NCI-H1092 treated with DMSO at 0.1 percent for 48 hours (cell line): Measurements from ENCODE around the gene HLA-DPB1.
"Not testable (repeated sequence)": the region's sequence is repeated elsewhere in the genome, so short reads cannot be mapped to it uniquely, and the experiment has no call there.

Source experiments
- DNase-seq: peaks from one replicate; lab custom pipeline; 2025; lab: John Stamatoyannopoulos, UW

HLA-DPB1 gene

DNA sequence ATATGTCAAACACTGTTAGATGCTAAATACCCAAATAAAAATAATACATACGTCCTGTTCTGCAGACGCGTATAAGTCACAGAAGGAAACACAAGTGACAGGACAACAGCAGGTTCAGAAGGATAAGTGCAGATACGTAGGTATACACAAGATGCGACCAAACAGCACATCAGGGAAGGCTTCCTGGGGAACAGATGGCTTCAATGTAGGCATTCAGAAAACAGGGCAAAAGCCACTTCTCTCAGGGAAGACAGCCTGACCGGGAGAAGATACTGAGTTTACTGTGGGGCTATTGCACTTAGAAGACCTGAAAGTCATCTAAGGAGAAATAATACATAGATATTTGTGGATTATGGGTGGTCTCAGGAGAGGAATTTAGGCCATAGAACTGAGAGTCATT is 4.2 kb upstream of the HLA-DPB1 start:
- DNase-seq: no peak

DNA sequence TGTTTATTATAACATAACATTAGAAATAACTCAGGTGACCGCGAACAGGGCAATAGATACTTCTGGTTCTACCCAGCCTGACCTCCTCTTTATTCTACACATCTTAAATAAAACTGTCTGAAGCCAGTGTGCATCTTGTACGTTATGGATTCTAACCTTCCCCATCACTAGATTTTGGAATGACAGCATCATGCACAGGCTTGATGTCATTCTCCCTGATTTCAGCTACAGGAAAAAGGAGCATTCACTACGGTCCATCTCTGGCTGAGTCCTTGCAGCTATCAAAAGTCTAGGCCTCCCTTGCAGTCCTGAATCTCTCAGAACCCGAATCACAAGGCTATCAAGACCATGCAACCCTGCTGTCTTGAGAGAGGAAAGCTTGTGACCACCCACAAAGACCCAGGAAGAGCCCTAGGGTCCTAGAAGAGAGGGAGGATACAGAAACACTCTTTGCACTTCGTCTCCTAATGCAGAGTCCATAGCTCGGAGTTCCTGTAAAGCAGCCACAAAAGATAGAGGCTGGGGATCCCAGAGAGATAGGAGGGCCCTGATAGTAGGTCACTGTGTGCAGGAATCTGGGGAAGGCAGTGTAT is 3.2 kb upstream of the HLA-DPB1 start:
- no peak for DNase-seq

GRCh38 chr6:33073431-33073871 is 2.3 kb upstream of the HLA-DPB1 start, which contains the start of gene HLA-DPA1:
TSS of gene HLA-DPA1 (minus strand) at chr6:33073649.
- no peak for DNase-seq

DNA sequence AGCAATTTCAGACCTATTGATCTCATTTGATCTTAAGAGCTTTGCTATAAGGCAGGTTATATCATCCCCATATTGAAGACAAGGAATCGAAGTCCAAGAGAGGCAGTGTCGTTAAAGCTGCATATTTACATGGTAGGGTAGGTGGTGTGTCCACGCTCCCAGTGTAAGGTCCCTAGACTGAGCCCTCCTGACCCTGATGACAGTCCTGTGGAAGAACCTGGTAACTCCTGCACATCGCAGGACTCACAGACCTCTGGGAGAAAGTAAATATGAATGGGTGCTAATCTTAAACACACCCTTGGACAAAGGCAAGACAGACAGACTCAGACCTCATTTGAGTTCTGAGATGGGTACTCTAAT is 602 bp upstream of the HLA-DPB1 start:
- DNase-seq: no peak

DNA sequence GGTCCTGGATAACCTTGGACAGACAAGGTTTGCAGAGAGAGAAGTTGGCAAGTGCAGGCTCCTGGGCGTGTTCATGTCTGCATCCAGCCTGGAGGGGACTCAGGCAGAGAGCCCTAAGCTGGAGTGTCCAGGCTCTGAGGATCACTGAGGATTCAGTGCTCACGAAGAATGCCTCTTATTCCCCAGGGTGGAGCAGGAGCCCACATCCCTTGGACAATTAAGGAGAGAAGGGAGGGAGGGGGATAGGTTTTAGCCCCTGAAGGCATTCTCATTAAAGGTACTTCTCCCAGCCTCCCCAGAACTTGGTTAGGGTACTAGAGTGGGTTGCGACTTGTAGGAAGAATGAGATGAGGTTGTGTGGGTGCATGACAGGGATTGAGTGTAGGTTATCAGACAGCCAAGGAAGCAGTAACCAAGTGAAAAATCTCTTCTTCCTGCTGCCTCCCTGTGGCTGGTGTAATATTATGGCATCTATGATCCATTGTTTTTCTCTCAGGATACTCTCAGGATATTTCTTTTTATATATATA is 680 bp downstream of the HLA-DPB1 start:
- no peak for DNase-seq

DNA sequence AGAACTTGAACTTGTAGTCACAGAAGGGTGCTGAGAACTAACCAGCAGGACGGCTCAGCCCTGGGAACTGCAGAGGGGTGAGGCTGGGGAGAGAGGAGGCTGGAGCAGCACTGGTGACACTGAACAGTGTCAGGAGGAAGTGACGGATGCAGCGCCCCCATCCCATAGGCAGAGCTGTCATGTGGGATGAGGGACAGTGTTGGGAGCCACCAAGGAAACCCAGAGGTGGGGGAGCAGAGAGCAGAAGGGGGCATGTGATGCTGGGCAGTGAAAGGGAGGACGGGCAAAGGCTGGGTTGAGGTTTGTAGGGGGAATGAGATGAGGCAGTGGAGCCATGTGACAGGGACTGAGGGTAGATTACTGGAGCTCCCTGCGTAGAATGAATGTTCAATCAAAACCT is 2.1 kb downstream of the HLA-DPB1 start:
- no peak for DNase-seq

DNA sequence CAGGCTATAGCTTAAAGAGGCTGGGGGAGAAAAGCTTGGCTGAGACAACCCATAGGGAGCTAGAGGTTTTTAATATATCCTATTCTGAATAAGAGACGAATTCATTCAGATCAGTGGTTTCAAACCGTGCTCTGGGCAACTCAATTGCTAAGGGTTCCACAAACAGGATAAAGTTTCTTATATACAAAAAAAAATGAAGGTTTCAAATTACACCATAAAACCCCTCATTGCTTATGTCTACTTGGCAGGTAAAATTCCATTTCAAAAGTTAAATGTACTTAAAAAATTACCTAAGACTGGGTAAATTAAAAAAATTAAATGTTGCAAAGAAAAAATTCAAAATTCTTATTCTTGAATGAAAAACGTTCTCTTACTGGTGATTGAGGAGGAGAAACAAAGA is 2.7 kb downstream of the HLA-DPB1 start:
- no peak for DNase-seq

GRCh38 chr6:33078919-33079521 is 3.2 kb downstream of the HLA-DPB1 start:
- DNase-seq: no peak

DNA sequence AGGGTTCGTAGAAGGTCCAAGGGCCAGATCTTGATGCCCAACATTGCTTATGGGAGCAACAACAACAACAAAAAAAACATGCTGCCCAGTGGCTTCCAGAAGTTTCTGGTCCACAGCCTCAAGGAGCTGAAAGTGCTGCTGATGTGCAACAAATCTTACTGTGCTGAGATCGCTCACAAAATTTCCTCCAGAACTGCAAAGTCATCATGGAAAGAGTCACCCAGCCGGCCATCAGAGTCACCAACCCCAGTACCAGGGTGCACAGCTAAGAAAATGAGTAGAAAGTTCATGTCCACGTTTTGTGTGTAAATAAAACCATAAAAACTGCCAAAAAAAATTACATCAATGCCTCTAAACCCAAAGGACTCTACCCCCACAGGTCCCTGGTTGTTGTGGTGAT is 3.8 kb downstream of the HLA-DPB1 start:
- DNase-seq: no peak

DNA sequence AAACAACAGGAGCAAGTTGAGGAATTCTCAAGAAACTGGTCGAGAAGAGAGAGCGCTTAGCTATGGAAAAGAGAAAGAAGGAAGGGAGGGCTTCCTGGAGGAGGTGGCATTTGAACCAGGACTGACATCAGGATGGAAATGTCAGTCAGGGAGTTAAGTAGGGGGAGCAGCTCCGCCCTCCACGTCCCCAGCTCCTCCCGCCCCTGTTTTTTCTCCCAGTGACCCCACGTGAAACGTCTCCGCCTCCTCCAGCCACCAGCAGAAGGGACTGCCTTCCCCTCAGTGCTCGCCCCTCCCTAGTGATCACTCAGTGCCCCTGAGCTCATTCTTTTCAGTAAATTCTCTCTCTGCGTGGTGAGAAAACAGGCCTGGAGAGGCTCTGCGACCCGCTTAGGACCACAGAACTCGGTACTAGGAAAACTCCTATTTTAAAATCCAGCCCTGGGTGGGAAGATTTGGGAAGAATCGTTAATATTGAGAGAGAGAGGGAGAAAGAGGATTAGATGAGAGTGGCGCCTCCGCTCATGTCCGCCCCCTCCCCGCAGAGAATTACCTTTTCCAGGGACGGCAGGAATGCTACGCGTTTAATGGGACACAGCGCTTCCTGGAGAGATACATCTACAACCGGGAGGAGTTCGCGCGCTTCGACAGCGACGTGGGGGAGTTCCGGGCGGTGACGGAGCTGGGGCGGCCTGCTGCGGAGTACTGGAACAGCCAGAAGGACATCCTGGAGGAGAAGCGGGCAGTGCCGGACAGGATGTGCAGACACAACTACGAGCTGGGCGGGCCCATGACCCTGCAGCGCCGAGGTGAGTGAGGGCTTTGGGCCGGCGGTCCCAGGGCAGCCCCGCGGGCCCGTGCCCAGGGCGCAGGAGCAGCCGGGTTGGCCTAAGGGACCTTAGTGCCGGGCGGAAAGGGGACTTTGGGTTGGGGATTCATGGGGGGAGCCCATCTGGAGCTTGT is 4.6 kb downstream of the HLA-DPB1 start:
- no peak for DNase-seq

DNA sequence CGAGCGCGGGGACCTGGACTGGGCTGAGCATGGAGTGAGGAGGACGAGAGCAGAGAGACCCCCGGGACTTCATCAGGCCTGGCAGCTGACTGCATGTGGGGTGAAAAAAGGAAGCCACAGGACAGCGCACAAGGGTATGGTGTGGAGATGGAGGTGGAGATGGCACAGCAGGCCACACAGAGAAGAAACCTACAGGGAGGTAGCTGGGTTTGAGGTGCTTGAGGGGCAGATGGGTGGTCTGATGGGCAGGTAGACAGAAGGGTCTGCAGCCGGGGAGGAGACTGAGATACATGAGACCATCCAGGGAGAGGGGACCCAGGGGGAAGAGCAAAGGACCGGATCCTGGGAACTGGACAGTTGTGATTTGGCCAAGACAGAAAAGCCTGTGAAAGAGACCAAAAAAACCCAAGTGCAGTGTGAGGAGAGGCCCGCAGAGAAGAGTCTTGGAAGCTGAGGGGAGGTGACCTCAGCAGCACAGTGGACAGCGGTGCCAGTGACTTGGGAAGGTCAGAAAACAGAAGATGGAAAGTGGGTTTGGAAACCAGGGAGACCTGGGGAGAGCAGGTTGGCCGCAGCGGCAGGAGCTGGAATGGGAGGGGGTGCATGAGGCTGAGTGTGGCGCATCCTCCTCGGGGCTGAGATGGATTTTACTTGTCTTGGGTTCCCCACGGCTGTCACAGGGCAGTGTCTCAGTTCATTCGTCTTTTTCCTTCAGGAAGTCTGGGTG is 5.5 kb downstream of the HLA-DPB1 start:
- DNase-seq: no peak

- DNase-seq: peak; percentile 0
Observed at GRCh38 chr6:33082702-33083101, 6.9 kb downstream of the HLA-DPB1 start.

DNA sequence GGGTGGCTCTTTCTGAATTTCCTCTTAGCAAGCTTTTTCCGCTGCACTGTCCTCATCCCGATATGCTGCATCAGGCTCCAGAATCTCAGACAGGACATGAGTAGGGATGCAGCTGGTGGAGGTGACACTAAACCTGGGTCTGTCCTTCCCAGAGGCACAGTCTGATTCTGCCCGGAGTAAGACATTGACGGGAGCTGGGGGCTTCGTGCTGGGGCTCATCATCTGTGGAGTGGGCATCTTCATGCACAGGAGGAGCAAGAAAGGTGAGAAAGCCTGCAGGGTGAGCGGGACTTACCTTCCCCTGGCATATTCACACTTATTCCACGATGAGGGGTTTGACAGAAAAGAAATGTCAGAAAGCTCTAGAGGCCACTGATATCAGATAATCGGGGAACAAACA is 9.8 kb downstream of the HLA-DPB1 start:
- DNase-seq: no peak

- no peak for DNase-seq
Observed at GRCh38 chr6:33088258-33088930, 12.6 kb downstream of the HLA-DPB1 start.

- no peak for DNase-seq
Observed at GRCh38 chr6:33088931-33089620, 13.3 kb downstream of the HLA-DPB1 start.

- no peak for DNase-seq
Observed at GRCh38 chr6:33091957-33092356, 16.2 kb downstream of the HLA-DPB1 start.

DNA sequence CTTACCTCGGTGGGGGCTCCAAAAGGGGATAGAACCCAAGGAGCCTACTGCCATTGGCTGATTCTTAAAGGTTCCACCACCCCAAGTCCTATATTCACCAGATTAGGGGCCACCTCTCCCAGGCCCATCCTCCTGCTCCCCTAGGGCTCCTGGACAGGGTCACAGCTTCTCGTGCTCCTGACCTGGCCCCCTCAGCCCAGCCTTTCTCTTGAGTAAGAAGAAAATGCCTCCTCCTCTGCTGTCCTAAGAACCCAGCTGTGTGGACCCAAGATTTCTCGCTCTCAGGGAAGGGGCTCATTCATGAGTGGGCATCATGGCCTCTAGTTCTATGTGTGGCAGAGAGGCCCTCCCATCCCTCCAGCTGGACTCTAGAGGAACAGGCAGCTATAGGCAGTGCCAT is 16.6 kb downstream of the HLA-DPB1 start:
- no peak for DNase-seq

- no peak for DNase-seq
Observed at GRCh38 chr6:33093855-33094254, 18.1 kb downstream of the HLA-DPB1 start.

DNA sequence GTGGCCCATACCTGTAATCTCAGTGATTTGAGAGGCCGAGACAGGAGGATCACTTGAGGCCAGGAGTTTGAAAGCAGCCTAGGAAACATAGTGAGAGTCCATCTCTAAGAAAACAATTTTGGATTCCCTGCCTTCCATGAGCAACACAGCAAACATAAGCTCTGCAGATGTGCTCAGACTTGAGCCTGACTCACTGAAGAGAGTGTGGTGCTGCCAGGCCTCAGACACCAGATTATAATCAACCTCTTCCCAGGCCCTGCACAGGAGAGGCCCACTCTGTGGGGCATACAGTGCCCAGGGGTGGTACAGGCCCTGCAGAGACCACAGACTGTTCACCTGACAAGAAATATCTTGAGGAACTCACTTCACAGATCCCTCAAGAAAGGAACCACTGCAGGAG is 19.9 kb downstream of the HLA-DPB1 start:
- no peak for DNase-seq

GRCh38 chr6:33101121-33101737 is 25.4 kb downstream of the HLA-DPB1 start:
- not testable (repeated sequence) for DNase-seq
